Activated T-helper 17 cell treated with anti-CD3 and anti-CD28 coated beads, Interleukin-2, amount 50 U/mL, for 72 hours (primary cell): Measurements from ENCODE around the gene RAC2. TPM values are rescaled to one million over a fixed set of nuclear protein-coding genes. Genes with fewer than 3 reads are reported as not detected.
"Not testable (repeated sequence)": the region's sequence is repeated elsewhere in the genome, so short reads cannot be mapped to it uniquely, and the experiment has no call there.

Experiments
- ATAC-seq: fragments of 150-1000 bp; cut with Tn5 transposase; replicated peaks from 2 replicates; pipeline ENCODE4 v1.10.0; 2021; ENCODE audit warnings: mild to moderate bottlenecking, moderate library complexity
- H3K27ac Mint-ChIP-seq: one replicate; pipeline ENCODE4 v1.8.0; 2022; ENCODE audit warnings: mixed read lengths
- H3K27me3 Mint-ChIP-seq: one replicate; pipeline ENCODE4 v1.8.0; 2022; ENCODE audit warnings: mixed read lengths
- H3K36me3 Mint-ChIP-seq: one replicate; pipeline ENCODE4 v1.8.0; 2022; ENCODE audit warnings: low read depth, mild to moderate bottlenecking, mixed read lengths
- H3K4me1 Mint-ChIP-seq: one replicate; pipeline ENCODE4 v1.8.0; 2022; ENCODE audit warnings: mixed read lengths
- H3K4me3 Mint-ChIP-seq: one replicate; pipeline ENCODE4 v1.8.0; 2022; ENCODE audit warnings: mild to moderate bottlenecking, mixed read lengths
- H3K9me3 Mint-ChIP-seq: one replicate; pipeline ENCODE4 v1.8.0; 2022; ENCODE audit warnings: mixed read lengths
- total RNA-seq, 2 donors: library from RNA; stranded (reverse); gene quantifications; one replicate each; pipeline ENCODE4 v1.2.3, GENCODE V29; 2022

Gene RAC2
- total RNA-seq, 2 donors from 2014 or later = 674 to 1,069 TPM

- Mint-ChIP-seq H3K27me3 (no peaks in the 10 kb centered on the region), H3K36me3 (peaks cover 91% of the 10 kb centered on the region), H3K9me3 (no peaks in the 10 kb centered on the region), H3K4me3 (peak overlapping the region; percentile 86), H3K27ac (peak overlapping the region; percentile 89), H3K4me1 (peaks cover 49% of the 10 kb centered on the region)
- no peak for ATAC-seq
Measured at GRCh38 chr22:37240240-37240940, 3.7 kb downstream of the RAC2 start.

DNA sequence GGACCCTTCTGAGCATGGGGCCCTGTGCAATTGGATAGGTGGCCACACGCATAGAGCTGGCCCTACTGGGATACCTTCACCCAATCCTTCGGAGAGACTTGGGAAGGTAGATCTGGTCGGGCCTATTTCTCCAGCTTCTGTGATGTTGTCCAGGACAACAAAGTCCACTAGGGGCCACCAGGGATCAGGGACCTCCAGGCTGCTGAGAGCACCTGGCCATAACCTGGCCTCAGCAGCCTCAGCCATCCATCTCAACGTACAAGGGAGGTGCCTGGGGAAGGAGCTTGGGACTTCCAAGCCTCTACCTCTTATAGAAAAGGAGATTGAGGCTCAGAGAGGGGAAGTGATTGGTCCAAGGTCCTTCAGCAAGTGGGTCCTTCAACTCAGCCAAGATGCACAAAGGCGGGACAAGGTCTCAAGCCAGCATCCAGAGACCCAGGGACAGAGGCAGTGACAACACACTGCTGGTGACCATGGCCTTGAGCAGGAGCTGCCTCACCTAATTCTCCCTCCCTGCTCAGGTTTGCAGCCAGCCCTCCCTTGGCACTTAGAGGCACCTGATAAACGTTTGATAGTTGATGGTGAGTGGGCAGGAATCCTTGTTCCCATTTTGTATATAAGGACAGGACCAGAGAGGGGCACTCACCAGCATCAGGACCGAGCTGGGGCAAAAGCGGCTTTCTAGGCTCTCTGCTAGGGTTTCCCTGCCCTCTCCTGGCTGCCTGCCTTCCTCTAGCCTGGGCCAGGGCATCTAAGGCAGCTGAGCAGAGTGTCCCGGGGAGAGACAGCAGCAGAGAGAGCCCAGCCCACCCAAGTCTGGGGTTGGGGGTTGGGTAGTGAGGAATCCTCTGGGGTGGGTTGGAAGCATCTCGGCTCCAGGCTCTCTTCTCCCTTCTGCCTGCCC is 4.5 kb downstream of the RAC2 start:
- H3K36me3 Mint-ChIP-seq = peaks cover 99% of the 10 kb centered on the region

DNA sequence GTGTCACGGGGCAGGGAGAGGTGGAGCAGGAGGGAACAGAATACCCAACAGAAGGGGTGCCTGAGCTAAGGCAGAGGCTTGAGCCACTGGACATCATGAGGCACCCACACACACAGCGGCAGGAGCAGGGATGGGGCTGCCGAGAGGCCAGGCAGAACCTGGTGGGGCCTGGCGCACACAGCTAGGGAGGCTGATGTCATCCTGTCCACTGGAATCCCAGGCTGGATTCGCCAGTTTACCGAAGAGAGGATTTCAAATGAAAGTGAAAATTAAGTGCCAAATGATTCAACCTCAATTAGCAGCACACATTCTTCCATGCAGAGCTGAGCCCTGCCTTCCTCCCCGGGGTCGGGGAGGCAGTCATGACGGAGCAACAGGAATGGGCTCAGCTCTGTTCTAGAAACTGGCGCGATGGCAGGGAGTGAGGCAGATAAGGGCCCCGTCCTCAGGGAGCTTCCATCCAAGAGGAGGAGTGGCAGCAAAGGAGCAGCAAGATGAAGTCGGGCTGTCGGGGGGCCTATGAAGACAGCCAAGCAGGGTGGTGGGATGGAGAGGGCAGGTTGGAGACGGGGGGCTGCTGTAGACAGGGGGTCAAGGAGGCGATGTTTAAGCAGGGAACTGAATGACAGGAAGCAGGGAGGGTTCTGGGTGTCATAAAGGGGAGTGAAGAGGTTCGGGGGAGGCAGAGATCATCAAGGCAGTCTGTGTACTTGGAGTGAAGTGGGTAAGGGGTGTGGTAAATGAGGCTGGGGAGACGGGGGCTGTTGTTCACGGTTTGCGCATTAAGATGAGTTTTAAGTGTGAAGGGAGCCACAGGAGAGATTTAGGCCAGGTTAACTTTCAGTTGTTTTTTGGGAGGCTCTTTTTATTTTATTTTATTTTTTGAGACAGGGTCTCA is 6.4 kb downstream of the RAC2 start:
- no peaks in the 10 kb centered on the region for H3K27me3 Mint-ChIP-seq
- no peaks in the 10 kb centered on the region for H3K9me3 Mint-ChIP-seq
- no peak for ATAC-seq
- peak overlapping the region; percentile 86 for H3K4me3 Mint-ChIP-seq
- peak overlapping the region; percentile 89 for H3K27ac Mint-ChIP-seq
- peaks cover 100% of the 10 kb centered on the region for H3K36me3 Mint-ChIP-seq
- peaks cover 63% of the 10 kb centered on the region for H3K4me1 Mint-ChIP-seq

More for the DNA sequence above, 4.5 kb downstream of the RAC2 start:
- peaks cover 54% of the 10 kb centered on the region for H3K4me1 Mint-ChIP-seq
- no peak for ATAC-seq
- H3K4me3 Mint-ChIP-seq = peak overlapping the region; percentile 86
- H3K27ac Mint-ChIP-seq = peak overlapping the region; percentile 89
- no peaks in the 10 kb centered on the region for H3K27me3 Mint-ChIP-seq
- no peaks in the 10 kb centered on the region for H3K9me3 Mint-ChIP-seq

- no peaks in the 10 kb centered on the region for H3K27me3 Mint-ChIP-seq
- H3K4me1 Mint-ChIP-seq = peaks cover 78% of the 10 kb centered on the region
- peak overlapping the region; percentile 86 for H3K4me3 Mint-ChIP-seq
- no peaks in the 10 kb centered on the region for H3K9me3 Mint-ChIP-seq
- ATAC-seq = no peak
- peak overlapping the region; percentile 89 for H3K27ac Mint-ChIP-seq
- peaks cover 100% of the 10 kb centered on the region for H3K36me3 Mint-ChIP-seq
Measured at GRCh38 chr22:37235897-37236607, 8.0 kb downstream of the RAC2 start.

GRCh38 chr22:37234736-37235711 is 9.0 kb downstream of the RAC2 start:
- Mint-ChIP-seq H3K4me1 (peaks cover 79% of the 10 kb centered on the region), H3K36me3 (peaks cover 100% of the 10 kb centered on the region), H3K9me3 (no peaks in the 10 kb centered on the region), H3K27me3 (no peaks in the 10 kb centered on the region), H3K4me3 (peak overlapping the region; percentile 86), H3K27ac (peak overlapping the region; percentile 89)
- ATAC-seq = no peak

DNA sequence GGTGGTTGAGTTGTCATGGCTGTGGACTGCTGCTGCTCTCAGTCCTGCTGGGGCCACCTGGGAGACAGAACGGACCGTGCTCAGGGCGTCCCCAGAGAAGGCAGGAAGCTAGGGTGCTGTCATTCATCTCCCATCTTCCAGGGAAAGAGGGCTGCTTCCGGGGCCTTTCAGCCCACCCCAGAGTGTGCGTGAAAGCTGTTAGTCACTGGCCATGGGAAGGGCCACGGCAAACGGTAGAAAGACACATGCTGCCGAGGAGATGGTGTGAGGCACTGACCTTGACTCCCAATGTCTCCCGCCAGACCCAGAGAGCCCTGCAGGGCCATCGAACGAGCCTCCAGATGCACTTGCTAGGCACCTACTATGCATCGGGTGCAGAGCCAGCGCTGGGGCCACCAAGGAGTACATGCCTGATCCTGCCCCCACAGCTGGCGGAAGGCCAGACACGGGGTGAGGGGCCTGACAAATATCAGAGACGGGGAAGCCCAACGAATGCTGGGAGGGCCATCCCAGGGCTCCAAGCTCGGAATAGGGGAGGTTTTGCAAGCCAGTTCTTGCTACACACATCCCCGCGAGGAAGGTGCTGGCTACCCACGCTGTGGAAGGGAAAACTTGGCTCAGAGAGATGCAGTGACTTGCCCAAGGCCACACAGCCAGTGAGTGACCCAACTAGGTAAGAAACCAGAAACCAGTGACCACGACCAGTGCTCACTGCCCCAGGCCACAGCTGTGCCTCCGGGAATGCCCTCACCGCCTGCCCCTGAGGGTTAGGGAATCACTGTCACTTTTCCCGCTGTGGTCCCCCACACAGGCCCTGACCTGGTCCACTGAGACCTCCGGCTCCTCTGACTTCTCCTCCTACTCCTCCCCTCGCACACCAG is 10.1 kb downstream of the RAC2 start:
- peak overlapping the region; percentile 89 for H3K27ac Mint-ChIP-seq
- peak overlapping the region; percentile 86 for H3K4me3 Mint-ChIP-seq
- peaks cover 100% of the 10 kb centered on the region for H3K36me3 Mint-ChIP-seq
- H3K9me3 Mint-ChIP-seq = no peaks in the 10 kb centered on the region
- no peak for ATAC-seq
- H3K4me1 Mint-ChIP-seq = peaks cover 87% of the 10 kb centered on the region
- no peaks in the 10 kb centered on the region for H3K27me3 Mint-ChIP-seq

DNA sequence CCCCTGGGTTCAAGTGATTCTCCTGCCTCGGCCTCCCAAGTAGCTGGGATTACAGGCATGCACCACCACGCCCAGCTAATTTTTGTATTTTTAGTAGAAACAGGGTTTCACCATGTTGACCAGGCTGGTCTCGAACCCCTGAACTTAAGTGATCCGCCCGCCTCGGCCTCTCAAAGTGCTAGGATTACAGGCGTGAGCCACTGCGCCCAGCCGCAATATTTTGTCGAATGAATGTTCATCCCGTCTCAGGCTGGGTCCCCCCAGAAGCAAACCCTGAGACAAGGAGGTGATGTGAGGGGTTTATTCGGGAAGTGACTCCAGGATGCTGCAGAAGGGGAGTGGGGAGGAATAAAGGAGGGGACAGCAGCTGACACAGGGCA is 10.7 kb downstream of the RAC2 start:
- peaks cover 84% of the 10 kb centered on the region for H3K4me1 Mint-ChIP-seq
- peak overlapping the region; percentile 89 for H3K27ac Mint-ChIP-seq
- H3K36me3 Mint-ChIP-seq = peaks cover 100% of the 10 kb centered on the region
- not testable (repeated sequence) for ATAC-seq, H3K9me3 Mint-ChIP-seq, H3K27me3 Mint-ChIP-seq
- H3K4me3 Mint-ChIP-seq = peak overlapping the region; percentile 86

DNA sequence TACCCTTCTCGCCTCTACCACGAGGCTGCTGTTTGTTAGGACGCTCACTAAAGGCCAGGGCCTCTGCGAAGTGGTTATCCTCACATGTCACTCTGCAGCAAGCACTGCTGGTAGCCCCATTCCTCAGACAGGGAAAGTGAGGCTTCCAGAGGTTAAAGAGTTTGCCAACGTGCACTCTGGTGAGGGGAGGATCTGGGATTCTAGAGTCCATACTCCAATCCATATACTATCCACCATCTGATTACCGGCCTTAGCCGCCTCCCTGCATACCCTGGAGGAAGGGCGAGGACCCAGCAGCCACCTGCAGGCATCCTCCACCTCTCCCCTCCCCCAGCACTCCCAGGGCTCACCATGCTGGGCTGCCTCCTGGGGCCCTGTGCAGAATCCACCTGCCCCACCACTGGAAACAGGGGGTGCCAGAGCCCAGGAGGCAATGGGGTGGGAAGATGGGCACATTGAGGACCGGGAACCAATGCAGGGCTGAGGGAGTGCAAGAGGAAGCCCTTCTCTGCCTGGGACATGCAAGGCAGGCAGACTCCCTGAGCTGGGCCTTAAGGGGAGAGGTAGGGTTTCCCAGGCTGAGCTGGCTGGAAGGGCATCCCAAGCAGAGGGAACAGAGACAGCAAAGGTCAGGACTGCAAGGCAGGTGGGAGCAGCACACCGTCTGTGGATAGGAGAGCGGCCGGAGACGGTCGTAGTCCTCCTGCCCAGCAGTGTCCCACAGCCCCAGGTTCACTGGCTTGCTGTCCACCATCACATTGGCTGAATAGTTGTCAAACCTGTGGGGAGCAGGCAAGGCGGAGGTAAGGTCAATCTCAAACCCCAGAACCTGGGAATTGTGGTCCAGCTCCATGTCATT is 11.7 kb downstream of the RAC2 start:
- H3K4me1 Mint-ChIP-seq = peaks cover 78% of the 10 kb centered on the region
- no peak for ATAC-seq
- peak overlapping the region; percentile 91 for H3K27ac Mint-ChIP-seq
- H3K27me3 Mint-ChIP-seq = no peaks in the 10 kb centered on the region
- H3K36me3 Mint-ChIP-seq = peaks cover 100% of the 10 kb centered on the region
- peak overlapping the region; percentile 86 for H3K4me3 Mint-ChIP-seq
- no peaks in the 10 kb centered on the region for H3K9me3 Mint-ChIP-seq

GRCh38 chr22:37231406-37232139 is 12.5 kb downstream of the RAC2 start:
- no peaks in the 10 kb centered on the region for H3K27me3 Mint-ChIP-seq
- peaks cover 71% of the 10 kb centered on the region for H3K4me1 Mint-ChIP-seq
- peaks cover 97% of the 10 kb centered on the region for H3K36me3 Mint-ChIP-seq
- no peaks in the 10 kb centered on the region for H3K9me3 Mint-ChIP-seq
- peak; percentile 35 for ATAC-seq
- H3K27ac Mint-ChIP-seq = peak overlapping the region; percentile 91
- H3K4me3 Mint-ChIP-seq = peak overlapping the region; percentile 86

GRCh38 chr22:37230673-37231405 is 13.2 kb downstream of the RAC2 start:
- Mint-ChIP-seq H3K4me1 (peaks cover 71% of the 10 kb centered on the region), H3K27ac (peak overlapping the region; percentile 91), H3K36me3 (peaks cover 97% of the 10 kb centered on the region), H3K9me3 (no peaks in the 10 kb centered on the region), H3K27me3 (no peaks in the 10 kb centered on the region), H3K4me3 (peak overlapping the region; percentile 86)
- ATAC-seq = peak; percentile 68
